Hepatocyte (in vitro differentiated cells): ENCODE results near the gene COL4A2. TPM values are rescaled to one million over a fixed set of nuclear protein-coding genes. Genes with fewer than 3 reads are reported as not detected.

ENCODE experiments used
- DNase-seq: peaks from one replicate; pipeline ENCODE4 v3.0.0-alpha.2; 2016; ENCODE audit warnings: low spot score
- H2AFZ ChIP-seq: fragments of 200-600 bp; sonication (generic); 2 replicates; pipeline ENCODE4 v1.6.0; 2016; ENCODE audit warnings: antibody characterized with exemption, mild to moderate bottlenecking
- H3K27ac ChIP-seq: fragments of 200-600 bp; sonication (generic); 2 replicates; pipeline ENCODE4 v1.5.1; 2016; ENCODE audit warnings: mild to moderate bottlenecking
- H3K27me3 ChIP-seq: fragments of 200-600 bp; sonication (generic); 2 replicates; pipeline ENCODE4 v1.6.1; 2016
- H3K36me3 ChIP-seq: fragments of 200-600 bp; sonication (generic); replicated peaks from 2 replicates; pipeline ENCODE4 v1.5.1; 2016; ENCODE audit warnings: low read depth; ENCODE audit not compliant: insufficient read depth
- H3K4me1 ChIP-seq: fragments of 200-600 bp; sonication (generic); 2 replicates; pipeline ENCODE4 v1.5.1; 2016; ENCODE audit warnings: mild to moderate bottlenecking, moderate library complexity; ENCODE audit not compliant: insufficient read depth
- H3K4me2 ChIP-seq: fragments of 200-600 bp; sonication (generic); 2 replicates; pipeline ENCODE4 v1.6.0; 2016
- H3K4me3 ChIP-seq: fragments of 200-600 bp; sonication (generic); 2 replicates; pipeline ENCODE4 v1.5.1; 2016; ENCODE audit warnings: mild to moderate bottlenecking
- H3K79me2 ChIP-seq: fragments of 200-600 bp; sonication (generic); 2 replicates; pipeline ENCODE4 v1.6.0; 2017; ENCODE audit warnings: mild to moderate bottlenecking
- H3K9me2 ChIP-seq: fragments of 200-600 bp; sonication (generic); replicated peaks from 2 replicates; pipeline ENCODE4 v1.6.0; 2017; ENCODE audit warnings: mild to moderate bottlenecking; ENCODE audit not compliant: insufficient read depth
- H3K9me3 ChIP-seq: fragments of 200-600 bp; sonication (generic); 2 replicates; pipeline ENCODE4 v1.5.1; 2016; ENCODE audit warnings: low read depth, mild to moderate bottlenecking
- H4K20me1 ChIP-seq: fragments of 200-600 bp; sonication (generic); 2 replicates; pipeline ENCODE4 v1.6.0; 2016; ENCODE audit warnings: mild to moderate bottlenecking; ENCODE audit not compliant: insufficient read depth, poor library complexity, severe bottlenecking
- EZH2 ChIP-seq: fragments of 200-600 bp; sonication (generic); IDR thresholded peaks from 2 replicates; pipeline ENCODE4 v1.6.1; 2016; ENCODE audit warnings: antibody characterized with exemption, mild to moderate bottlenecking, borderline replicate concordance
- EZH2phosphoT487 ChIP-seq: fragments of 200-600 bp; sonication (generic); IDR thresholded peaks from one replicate; pipeline ENCODE4 v1.6.1; 2018; ENCODE audit warnings: antibody characterized with exemption, mild to moderate bottlenecking, low read depth, moderate library complexity; ENCODE audit not compliant: unreplicated experiment, severe bottlenecking
- WGBS: methylation state at CpG from one replicate; pipeline ENCODE4 v1.1.6; 2016; ENCODE audit warnings: low lambda C conversion rate; ENCODE audit errors: missing lambda C conversion rate; 5-methylcytosine and 5-hydroxymethylcytosine counted together
- polyA plus RNA-seq: library from polyadenylated mRNA; unstranded; fragments of >200 nt; fragmentation: Nextera tagmentation; extraction: Ambion mirVana; gene quantifications from 2 replicates; pipeline ENCODE4 v1.2.1, GENCODE V29; 2016
- total RNA-seq: library from RNA; depleted of rRNA; stranded (reverse); fragments of >200 nt; gene quantifications from 2 replicates; pipeline ENCODE4 v1.2.3, GENCODE V29; 2014
- TF ChIP-seq, protein P1 (sequence below): fragments of 200-600 bp; sonication (generic); IDR thresholded peaks from 2 replicates; pipeline ENCODE4 v1.5.1; 2016; ENCODE audit warnings: antibody characterized with exemption, mild to moderate bottlenecking; ENCODE audit not compliant: poor library complexity

COL4A2 gene
- total and polyA plus RNA-seq, 2 experiments from 2014 or later, result 171 to 221 TPM

GRCh38 chr13:110289174-110289573 lies 17.9 kb upstream of the COL4A2 start:
- H3K27me3 ChIP-seq, result no peaks in the 10 kb centered on the region
- peaks cover 20% of the 10 kb centered on the region for H3K79me2 ChIP-seq
- no peak overlapping the region for H2AFZ ChIP-seq
- H3K9me3 ChIP-seq, result no peaks in the 10 kb centered on the region
- no peaks in the 10 kb centered on the region for H3K4me1 ChIP-seq
- H3K4me3 ChIP-seq, result no peak overlapping the region
- peaks cover 3% of the 10 kb centered on the region for H4K20me1 ChIP-seq
- no peak overlapping the region for H3K4me2 ChIP-seq
- H3K9me2 ChIP-seq, result no peaks in the 10 kb centered on the region
- DNase-seq, result no peak
- no peak overlapping the region for H3K27ac ChIP-seq
- no peak for TF ChIP-seq EZH2
- TF ChIP-seq, protein P1, sequence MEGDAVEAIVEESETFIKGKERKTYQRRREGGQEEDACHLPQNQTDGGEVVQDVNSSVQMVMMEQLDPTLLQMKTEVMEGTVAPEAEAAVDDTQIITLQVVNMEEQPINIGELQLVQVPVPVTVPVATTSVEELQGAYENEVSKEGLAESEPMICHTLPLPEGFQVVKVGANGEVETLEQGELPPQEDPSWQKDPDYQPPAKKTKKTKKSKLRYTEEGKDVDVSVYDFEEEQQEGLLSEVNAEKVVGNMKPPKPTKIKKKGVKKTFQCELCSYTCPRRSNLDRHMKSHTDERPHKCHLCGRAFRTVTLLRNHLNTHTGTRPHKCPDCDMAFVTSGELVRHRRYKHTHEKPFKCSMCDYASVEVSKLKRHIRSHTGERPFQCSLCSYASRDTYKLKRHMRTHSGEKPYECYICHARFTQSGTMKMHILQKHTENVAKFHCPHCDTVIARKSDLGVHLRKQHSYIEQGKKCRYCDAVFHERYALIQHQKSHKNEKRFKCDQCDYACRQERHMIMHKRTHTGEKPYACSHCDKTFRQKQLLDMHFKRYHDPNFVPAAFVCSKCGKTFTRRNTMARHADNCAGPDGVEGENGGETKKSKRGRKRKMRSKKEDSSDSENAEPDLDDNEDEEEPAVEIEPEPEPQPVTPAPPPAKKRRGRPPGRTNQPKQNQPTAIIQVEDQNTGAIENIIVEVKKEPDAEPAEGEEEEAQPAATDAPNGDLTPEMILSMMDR, result no peak
- no peak for TF ChIP-seq EZH2phosphoT487
- no peaks in the 10 kb centered on the region for H3K36me3 ChIP-seq
- 96% methylated on average over 9 of the region's 9 CpGs for WGBS

- no peaks in the 10 kb centered on the region for H3K27me3 ChIP-seq
- H2AFZ ChIP-seq, result no peak overlapping the region
- no peaks in the 10 kb centered on the region for H3K36me3 ChIP-seq
- no peak overlapping the region for H3K4me3 ChIP-seq
- H3K9me3 ChIP-seq, result no peaks in the 10 kb centered on the region
- no peak overlapping the region for H3K27ac ChIP-seq
- 90% methylated on average over 11 of the region's 11 CpGs for WGBS
- H3K4me2 ChIP-seq, result no peak overlapping the region
- no peaks in the 10 kb centered on the region for H3K4me1 ChIP-seq
- no peak for TF ChIP-seq EZH2
- TF ChIP-seq, protein P1, result no peak
- no peak for TF ChIP-seq EZH2phosphoT487
- DNase-seq, result no peak
- H4K20me1 ChIP-seq, result peaks cover 3% of the 10 kb centered on the region
- H3K9me2 ChIP-seq, result no peaks in the 10 kb centered on the region
- H3K79me2 ChIP-seq, result peaks cover 22% of the 10 kb centered on the region
These were observed 17.4 kb upstream of the COL4A2 start for GRCh38 chr13:110289661-110290060.

GRCh38 chr13:110290153-110290552 lies 16.9 kb upstream of the COL4A2 start:
- TF ChIP-seq, protein P1, result no peak
- TF ChIP-seq EZH2phosphoT487, result no peak
- no peak for TF ChIP-seq EZH2
- Histone ChIP-seq H3K4me2 (no peak overlapping the region), H3K27me3 (no peaks in the 10 kb centered on the region), H3K36me3 (no peaks in the 10 kb centered on the region), H3K27ac (no peak overlapping the region), H2AFZ (no peak overlapping the region), H3K9me2 (no peaks in the 10 kb centered on the region), H4K20me1 (peaks cover 3% of the 10 kb centered on the region), H3K4me1 (no peaks in the 10 kb centered on the region), H3K4me3 (no peak overlapping the region), H3K9me3 (no peaks in the 10 kb centered on the region), H3K79me2 (peaks cover 27% of the 10 kb centered on the region)
- DNase-seq, result no peak
- WGBS, result 90% methylated on average over 10 of the region's 10 CpGs

- 93% methylated on average over 15 of the region's 15 CpGs for WGBS
- Histone ChIP-seq H3K9me3 (no peaks in the 10 kb centered on the region), H3K36me3 (no peaks in the 10 kb centered on the region), H3K79me2 (peaks cover 31% of the 10 kb centered on the region), H3K27ac (no peak overlapping the region), H3K4me1 (no peaks in the 10 kb centered on the region), H4K20me1 (peaks cover 3% of the 10 kb centered on the region), H3K9me2 (no peaks in the 10 kb centered on the region), H3K27me3 (no peaks in the 10 kb centered on the region), H3K4me2 (no peak overlapping the region), H2AFZ (no peak overlapping the region), H3K4me3 (no peak overlapping the region)
- TF ChIP-seq, protein P1, result no peak
- TF ChIP-seq EZH2 (no peak), EZH2phosphoT487 (no peak)
- no peak for DNase-seq
These were observed 16.3 kb upstream of the COL4A2 start for GRCh38 chr13:110290826-110291225.
